HG03571 (cell line): ENCODE results near the gene PILRB.

Experiments used
- ATAC-seq: cut with Tn5 transposase; IDR thresholded peaks from one replicate; pipeline ENCODE4 v1.9.1; 2021; ENCODE audit not compliant: unreplicated experiment

Gene PILRB

GRCh38 chr7:100400656-100401055 lies 42.7 kb downstream of the PILRB start:
- no peak for ATAC-seq

- no peak for ATAC-seq
These were observed 43.9 kb downstream of the PILRB start for GRCh38 chr7:100401811-100402210.

GRCh38 chr7:100402241-100402640 lies 44.3 kb downstream of the PILRB start:
- no peak for ATAC-seq

GRCh38 chr7:100406767-100407166 lies 48.9 kb downstream of the PILRB start:
- ATAC-seq = no peak

GRCh38 chr7:100407285-100408180 lies 49.6 kb downstream of the PILRB start:
- ATAC-seq = no peak

- ATAC-seq = no peak
These were observed 53.2 kb downstream of the PILRB start for GRCh38 chr7:100411101-100411500.

GRCh38 chr7:100413346-100413745 lies 55.4 kb downstream of the PILRB start:
- no peak for ATAC-seq

- no peak for ATAC-seq
These were observed 56.0 kb downstream of the PILRB start for GRCh38 chr7:100413889-100414288.

GRCh38 chr7:100415448-100415847 lies 57.5 kb downstream of the PILRB start:
- ATAC-seq = no peak
